ENCODE results near the gene SP2.

Gene SP2

GRCh38 chr17:47850692-47851573, 45.1 kb upstream of the SP2 start, which contains the start of gene SP6:
SP6 (minus strand) TSS chr17:47851163; CDS start chr17:47848429, 2,734 bp downstream.
- POLR2A ChIA-PET, result no interaction called here
- H3K4me3 ChIP-seq (ENCODE audit: control insufficient read depth in 1 of 7, extremely low read depth in 1 of 7, insufficient read depth in 4 of 7, low read depth in 2 of 7, low read length in 6 of 7), result peak within 1 kb of the TSS in 3 of 7 experiments; percentile 11 to 37 (median 27)
- CTCF ChIA-PET, result interaction anchor here (0.7 to 22.9 kb wide), 8 partner anchors 8 to 125 kb away, joined by 3 to 575 read pairs (median 6); partner anchors contain the start of genes SCRN2 and SP2
- peaks cover 0 to 35% (median 29%) of the 10 kb centered on the region in 4 experiments for H3K4me1 ChIP-seq (ENCODE audit: control extremely low read depth in 1 of 4, control insufficient read depth in 4 of 4, insufficient read depth in 4 of 4, low read length in 3 of 4)
- peak; percentile 61 to 77 (median 64) for DNase-seq
- H3K27me3 ChIP-seq (replicated peaks in 2 of 5; ENCODE audit: control insufficient read depth in 4 of 5, insufficient read depth in 5 of 5, low read length in 4 of 5), result peaks cover 11 to 98% (median 52%) of the 10 kb centered on the region in 5 experiments
- H3K9me3 ChIP-seq (ENCODE audit: control extremely low read depth in 1 of 5, control insufficient read depth in 4 of 5, insufficient read depth in 2 of 5, low read depth in 1 of 5, low read length in 4 of 5), result no peaks in the 10 kb centered on the region
- WGBS (ENCODE audit: insufficient coverage), result 8% methylated on average over 46 of the region's 71 CpGs
- H3K36me3 ChIP-seq (ENCODE audit: control insufficient read depth in 4 of 4, insufficient read depth in 4 of 4, low read length in 3 of 4), result no peaks in the 10 kb centered on the region
- peak within 1 kb of the TSS in 1 of 2 experiments; percentile 47 for H3K27ac ChIP-seq (ENCODE audit: insufficient read depth in 1 of 2, low read depth in 1 of 2, low read length in 2 of 2, poor library complexity in 1 of 2, severe bottlenecking in 2 of 2)

- ChIA-PET CTCF (interaction anchor here (3.5 to 22.9 kb wide), 2 partner anchors 11 to 37 kb away, joined by 13 to 575 read pairs; partner anchors contain the start of genes SCRN2 and SP2), POLR2A (no interaction called here)
- H3K4me1 ChIP-seq (ENCODE audit: control extremely low read depth in 1 of 4, control insufficient read depth in 4 of 4, insufficient read depth in 4 of 4, low read length in 3 of 4), result peaks cover 0 to 32% (median 28%) of the 10 kb centered on the region in 4 experiments
These were observed 44.3 kb upstream of the SP2 start for GRCh38 chr17:47851764-47852112.

GRCh38 chr17:47852113-47852949, 43.7 kb upstream of the SP2 start:
- DNase-seq, result peak in 2 of 3 donors; percentile 53 to 57
- POLR2A ChIA-PET, result no interaction called here

More at GRCh38 chr17:47851764-47852112, 44.3 kb upstream of the SP2 start:
- H3K27ac ChIP-seq (ENCODE audit: insufficient read depth in 1 of 2, low read depth in 1 of 2, low read length in 2 of 2, poor library complexity in 1 of 2, severe bottlenecking in 2 of 2), result no peak overlapping the region
- H3K36me3 ChIP-seq (ENCODE audit: control insufficient read depth in 4 of 4, insufficient read depth in 4 of 4, low read length in 3 of 4), result no peaks in the 10 kb centered on the region
- peaks cover 7 to 91% (median 46%) of the 10 kb centered on the region in 5 experiments for H3K27me3 ChIP-seq (replicated peaks in 2 of 5; ENCODE audit: control insufficient read depth in 4 of 5, insufficient read depth in 5 of 5, low read length in 4 of 5)
- no peak for DNase-seq
- WGBS (ENCODE audit: insufficient coverage), result 31% methylated on average over 10 of the region's 11 CpGs
- no peak overlapping the region for H3K4me3 ChIP-seq (ENCODE audit: control insufficient read depth in 1 of 7, extremely low read depth in 1 of 7, insufficient read depth in 4 of 7, low read depth in 2 of 7, low read length in 6 of 7)
- no peaks in the 10 kb centered on the region for H3K9me3 ChIP-seq (ENCODE audit: control extremely low read depth in 1 of 5, control insufficient read depth in 4 of 5, insufficient read depth in 2 of 5, low read depth in 1 of 5, low read length in 4 of 5)

GRCh38 chr17:47853616-47854015, 42.4 kb upstream of the SP2 start:
- Histone ChIP-seq H3K36me3 (ENCODE audit: control insufficient read depth in 4 of 4, insufficient read depth in 4 of 4, low read length in 3 of 4) (no peaks in the 10 kb centered on the region), H3K4me3 (ENCODE audit: control insufficient read depth in 1 of 7, extremely low read depth in 1 of 7, insufficient read depth in 4 of 7, low read depth in 2 of 7, low read length in 6 of 7) (no peak overlapping the region), H3K9me3 (ENCODE audit: control extremely low read depth in 1 of 5, control insufficient read depth in 4 of 5, insufficient read depth in 2 of 5, low read depth in 1 of 5, low read length in 4 of 5) (no peaks in the 10 kb centered on the region), H3K4me1 (ENCODE audit: control extremely low read depth in 1 of 4, control insufficient read depth in 4 of 4, insufficient read depth in 4 of 4, low read length in 3 of 4) (peaks cover 0 to 31% (median 22%) of the 10 kb centered on the region in 4 experiments), H3K27me3 (replicated peaks in 2 of 5; ENCODE audit: control insufficient read depth in 4 of 5, insufficient read depth in 5 of 5, low read length in 4 of 5) (peaks cover 7 to 72% (median 44%) of the 10 kb centered on the region in 5 experiments), H3K27ac (ENCODE audit: insufficient read depth in 1 of 2, low read depth in 1 of 2, low read length in 2 of 2, poor library complexity in 1 of 2, severe bottlenecking in 2 of 2) (no peak overlapping the region)
- ChIA-PET POLR2A (no interaction called here), CTCF (interaction anchor here (0.9 to 22.9 kb wide), 2 partner anchors 10 to 35 kb away, joined by 3 to 575 read pairs; partner anchors contain the start of gene SP2)
- WGBS (ENCODE audit: insufficient coverage), result 40% methylated on average over 4 of the region's 5 CpGs
- DNase-seq, result no peak

More at GRCh38 chr17:47852113-47852949, 43.7 kb upstream of the SP2 start:
- Histone ChIP-seq H3K27ac (ENCODE audit: insufficient read depth in 1 of 2, low read depth in 1 of 2, low read length in 2 of 2, poor library complexity in 1 of 2, severe bottlenecking in 2 of 2) (no peak overlapping the region), H3K36me3 (ENCODE audit: control insufficient read depth in 4 of 4, insufficient read depth in 4 of 4, low read length in 3 of 4) (no peaks in the 10 kb centered on the region), H3K4me3 (ENCODE audit: control insufficient read depth in 1 of 7, extremely low read depth in 1 of 7, insufficient read depth in 4 of 7, low read depth in 2 of 7, low read length in 6 of 7) (peak overlapping the region in 1 of 7 experiments; percentile 34), H3K9me3 (ENCODE audit: control extremely low read depth in 1 of 5, control insufficient read depth in 4 of 5, insufficient read depth in 2 of 5, low read depth in 1 of 5, low read length in 4 of 5) (no peaks in the 10 kb centered on the region), H3K27me3 (replicated peaks in 2 of 5; ENCODE audit: control insufficient read depth in 4 of 5, insufficient read depth in 5 of 5, low read length in 4 of 5) (peaks cover 7 to 85% (median 46%) of the 10 kb centered on the region in 5 experiments), H3K4me1 (ENCODE audit: control extremely low read depth in 1 of 4, control insufficient read depth in 4 of 4, insufficient read depth in 4 of 4, low read length in 3 of 4) (peaks cover 0 to 27% (median 24%) of the 10 kb centered on the region in 4 experiments)
- CTCF ChIA-PET, result interaction anchor here (3.5 to 22.9 kb wide), 2 partner anchors 12 to 36 kb away, joined by 13 to 575 read pairs; partner anchors contain the start of genes SCRN2 and SP2
- WGBS (ENCODE audit: insufficient coverage), result 34% methylated on average over 31 of the region's 32 CpGs

- ChIA-PET CTCF (interaction anchor here (1.0 to 22.9 kb wide), 7 partner anchors 8 to 93 kb away, joined by 3 to 575 read pairs (median 5); partner anchors contain the start of gene SP2), POLR2A (no interaction called here)
- Histone ChIP-seq H3K27me3 (replicated peaks in 2 of 5; ENCODE audit: control insufficient read depth in 4 of 5, insufficient read depth in 5 of 5, low read length in 4 of 5) (peaks cover 7 to 51% (median 39%) of the 10 kb centered on the region in 5 experiments), H3K4me1 (ENCODE audit: control extremely low read depth in 1 of 4, control insufficient read depth in 4 of 4, insufficient read depth in 4 of 4, low read length in 3 of 4) (peaks cover 0 to 25% (median 20%) of the 10 kb centered on the region in 4 experiments), H3K9me3 (ENCODE audit: control extremely low read depth in 1 of 5, control insufficient read depth in 4 of 5, insufficient read depth in 2 of 5, low read depth in 1 of 5, low read length in 4 of 5) (no peaks in the 10 kb centered on the region), H3K27ac (ENCODE audit: insufficient read depth in 1 of 2, low read depth in 1 of 2, low read length in 2 of 2, poor library complexity in 1 of 2, severe bottlenecking in 2 of 2) (no peak overlapping the region), H3K4me3 (ENCODE audit: control insufficient read depth in 1 of 7, extremely low read depth in 1 of 7, insufficient read depth in 4 of 7, low read depth in 2 of 7, low read length in 6 of 7) (no peak overlapping the region), H3K36me3 (ENCODE audit: control insufficient read depth in 4 of 4, insufficient read depth in 4 of 4, low read length in 3 of 4) (no peaks in the 10 kb centered on the region)
- WGBS (ENCODE audit: insufficient coverage), result 69% methylated on average over 2 of the region's 3 CpGs
- DNase-seq, result no peak
These were observed 40.3 kb upstream of the SP2 start for GRCh38 chr17:47855737-47856136.

- peaks cover 7 to 41% (median 33%) of the 10 kb centered on the region in 5 experiments for H3K27me3 ChIP-seq (replicated peaks in 2 of 5; ENCODE audit: control insufficient read depth in 4 of 5, insufficient read depth in 5 of 5, low read length in 4 of 5)
- DNase-seq, result no peak
These were observed 39.2 kb upstream of the SP2 start for GRCh38 chr17:47856830-47857229.

More at GRCh38 chr17:47856830-47857229, 39.2 kb upstream of the SP2 start:
- Histone ChIP-seq H3K27ac (ENCODE audit: insufficient read depth in 1 of 2, low read depth in 1 of 2, low read length in 2 of 2, poor library complexity in 1 of 2, severe bottlenecking in 2 of 2) (no peak overlapping the region), H3K4me1 (ENCODE audit: control extremely low read depth in 1 of 4, control insufficient read depth in 4 of 4, insufficient read depth in 4 of 4, low read length in 3 of 4) (peaks cover 0 to 18% (median 13%) of the 10 kb centered on the region in 4 experiments), H3K9me3 (ENCODE audit: control extremely low read depth in 1 of 5, control insufficient read depth in 4 of 5, insufficient read depth in 2 of 5, low read depth in 1 of 5, low read length in 4 of 5) (no peaks in the 10 kb centered on the region), H3K36me3 (ENCODE audit: control insufficient read depth in 4 of 4, insufficient read depth in 4 of 4, low read length in 3 of 4) (no peaks in the 10 kb centered on the region), H3K4me3 (ENCODE audit: control insufficient read depth in 1 of 7, extremely low read depth in 1 of 7, insufficient read depth in 4 of 7, low read depth in 2 of 7, low read length in 6 of 7) (no peak overlapping the region)
- POLR2A ChIA-PET, result no interaction called here
- CTCF ChIA-PET, result interaction anchor here (0.7 to 22.9 kb wide), 7 partner anchors 9 to 36 kb away, joined by 3 to 575 read pairs (median 5); partner anchors contain the start of genes SCRN2 and SP2
